Measurements from ENCODE around the gene PRM3. TPM values are rescaled to one million over a fixed set of nuclear protein-coding genes. Genes with fewer than 3 reads are reported as not detected.

Gene PRM3
- total and polyA plus RNA-seq, 2 donors (not counting 1 experiment from before 2014, with no cell fraction given): not detected

DNA sequence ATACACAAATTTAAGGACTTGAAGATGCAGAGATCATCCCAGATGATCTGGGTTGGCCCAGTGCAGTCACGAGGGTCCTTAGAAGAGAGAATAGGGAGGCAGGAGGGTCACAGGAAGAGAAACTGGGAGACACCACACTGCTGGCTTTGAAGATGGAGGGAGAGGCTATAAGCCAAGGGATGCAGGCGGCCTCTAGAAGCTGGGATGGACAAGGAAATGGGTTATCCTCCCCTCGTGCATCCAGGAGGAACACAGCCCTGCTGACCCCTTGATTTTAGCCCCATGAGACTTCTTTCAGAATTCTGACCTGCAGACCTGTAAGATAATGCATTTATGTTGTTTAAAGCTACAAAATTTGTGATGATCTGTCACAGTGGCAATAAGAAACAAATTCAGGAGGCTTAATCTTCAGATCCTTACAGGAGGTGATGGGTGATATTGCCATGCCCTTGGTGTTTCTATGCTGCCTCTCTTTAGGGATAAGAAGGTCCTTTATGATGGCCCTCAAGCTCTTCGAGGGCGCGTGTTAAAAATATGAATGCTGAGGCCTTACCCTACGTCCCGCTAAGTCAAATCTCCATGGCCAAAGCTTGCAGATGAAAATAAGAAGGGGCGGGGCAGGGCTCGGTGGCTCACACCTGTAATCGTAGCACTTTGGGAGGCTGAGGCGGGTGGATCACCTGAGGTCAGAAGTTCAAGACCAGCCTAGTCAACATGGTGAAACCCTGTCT, 4.3 kb upstream of the PRM3 start:
- ChIA-PET POLR2A (interaction anchor here (0.9 kb wide), 1 partner anchor 20 kb away, joined by 4 read pairs; no protein-coding TSS in a partner anchor), CTCF (interaction anchor here (1.2 kb wide), 1 partner anchor 20 kb away, joined by 3 read pairs; no protein-coding TSS in a partner anchor)
- Histone ChIP-seq H3K79me2 (ENCODE audit: control insufficient read depth, insufficient read depth, low read length) (no peaks in the 10 kb centered on the region), H3K9me3 (ENCODE audit: control extremely low read depth in 1 of 3, control insufficient read depth in 2 of 3, insufficient read depth in 1 of 3, low read length in 2 of 3) (peaks cover 0 to 3% (median 0%) of the 10 kb centered on the region in 3 donors), H3K27ac (ENCODE audit: low read length in 2 of 2) (no peak overlapping the region), H3K4me2 (replicated peaks; ENCODE audit: low read depth, low read length, poor library complexity, severe bottlenecking) (no peak overlapping the region), H3K36me3 (replicated peaks in 1 of 2; ENCODE audit: control extremely low read depth in 1 of 2, control insufficient read depth in 1 of 2, extremely low read depth in 1 of 2, insufficient read depth in 2 of 2, low read length in 1 of 2) (no peaks in the 10 kb centered on the region), H2AFZ (ENCODE audit: insufficient read depth, low read depth, low read length, poor library complexity, severe bottlenecking) (no peak overlapping the region), H3K27me3 (replicated peaks in 1 of 4; ENCODE audit: control extremely low read depth in 1 of 4, control insufficient read depth in 3 of 4, insufficient read depth in 4 of 4, low read length in 3 of 4) (no peaks in the 10 kb centered on the region), H3K4me3 (ENCODE audit: control extremely low read depth in 1 of 5, extremely low read depth in 1 of 5, insufficient read depth in 1 of 5, low read depth in 2 of 5, low read length in 4 of 5) (no peak overlapping the region), H4K20me1 (ENCODE audit: control insufficient read depth, insufficient read depth, low read length, poor library complexity, severe bottlenecking) (no peaks in the 10 kb centered on the region), H3K9ac (ENCODE audit: low read length) (no peak overlapping the region), H3K4me1 (ENCODE audit: control insufficient read depth in 2 of 2, insufficient read depth in 2 of 2, low read length in 2 of 2) (peaks cover 13 to 15% of the 10 kb centered on the region in 2 donors)
- TF ChIP-seq EZH2 (IDR thresholded peaks at IDR 0.05; ENCODE audit: borderline replicate concordance, insufficient read depth, low read depth, low read length, poor library complexity, severe bottlenecking): no peak
- TF ChIP-seq, protein P1, sequence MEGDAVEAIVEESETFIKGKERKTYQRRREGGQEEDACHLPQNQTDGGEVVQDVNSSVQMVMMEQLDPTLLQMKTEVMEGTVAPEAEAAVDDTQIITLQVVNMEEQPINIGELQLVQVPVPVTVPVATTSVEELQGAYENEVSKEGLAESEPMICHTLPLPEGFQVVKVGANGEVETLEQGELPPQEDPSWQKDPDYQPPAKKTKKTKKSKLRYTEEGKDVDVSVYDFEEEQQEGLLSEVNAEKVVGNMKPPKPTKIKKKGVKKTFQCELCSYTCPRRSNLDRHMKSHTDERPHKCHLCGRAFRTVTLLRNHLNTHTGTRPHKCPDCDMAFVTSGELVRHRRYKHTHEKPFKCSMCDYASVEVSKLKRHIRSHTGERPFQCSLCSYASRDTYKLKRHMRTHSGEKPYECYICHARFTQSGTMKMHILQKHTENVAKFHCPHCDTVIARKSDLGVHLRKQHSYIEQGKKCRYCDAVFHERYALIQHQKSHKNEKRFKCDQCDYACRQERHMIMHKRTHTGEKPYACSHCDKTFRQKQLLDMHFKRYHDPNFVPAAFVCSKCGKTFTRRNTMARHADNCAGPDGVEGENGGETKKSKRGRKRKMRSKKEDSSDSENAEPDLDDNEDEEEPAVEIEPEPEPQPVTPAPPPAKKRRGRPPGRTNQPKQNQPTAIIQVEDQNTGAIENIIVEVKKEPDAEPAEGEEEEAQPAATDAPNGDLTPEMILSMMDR (IDR thresholded peaks at IDR 0.05): no peak
- Mint-ChIP-seq H3K9me3 (ENCODE audit: insufficient read depth) (no peaks in the 10 kb centered on the region), H3K4me3 (no peak overlapping the region), H3K27me3 (no peaks in the 10 kb centered on the region), H3K27ac (no peak overlapping the region), H3K4me1 (peaks cover 16% of the 10 kb centered on the region)
- ATAC-seq (ENCODE audit: low read depth) (no peak), DNase-seq (no peak)
- intact Hi-C loops (cut with micrococcal nuclease): loop anchor here (2.0 kb wide), 1 partner anchor 19 kb away; no protein-coding TSS in a partner anchor
- 90% methylated on average over 12 of the region's 12 CpGs for WGBS (ENCODE audit: insufficient coverage)

All from B cell (primary cell).